Measurements from ENCODE around the gene MYCBP2.

The MYCBP2 gene

GRCh38 chr13:77374339-77374738 is 47.4 kb upstream of the MYCBP2 start:
- Histone ChIP-seq H3K4me1 (ENCODE audit: low read length) (no peaks in the 10 kb centered on the region), H3K27ac (ENCODE audit: low read length) (no peak overlapping the region), H3K9ac (ENCODE audit: low read length) (no peak overlapping the region), H3K4me2 (ENCODE audit: low read depth, low read length) (no peak overlapping the region), H3F3A (ENCODE audit: insufficient read depth, low read length) (no peaks in the 10 kb centered on the region), H3K4me3 (ENCODE audit: low read length) (no peak overlapping the region), H2AFZ (ENCODE audit: low read length) (no peak overlapping the region), H3K79me2 (ENCODE audit: low read length) (no peaks in the 10 kb centered on the region), H3K9me2 (replicated peaks; ENCODE audit: insufficient read depth, low read length) (no peaks in the 10 kb centered on the region), H4K20me1 (ENCODE audit: insufficient read depth, low read length) (no peaks in the 10 kb centered on the region), H3K27me3 (replicated peaks; ENCODE audit: insufficient read depth, low read length) (no peaks in the 10 kb centered on the region), H3K36me3 (replicated peaks; ENCODE audit: insufficient read depth, low read length) (no peaks in the 10 kb centered on the region), H3K9me3 (replicated peaks; ENCODE audit: insufficient read depth, low read length) (no peaks in the 10 kb centered on the region)
- DNase-seq, result no peak
- no peak for TF ChIP-seq EZH2phosphoT487 (IDR thresholded peaks at IDR 0.05; ENCODE audit: low read length)
- TF ChIP-seq EZH2 (optimal IDR thresholded peaks at IDR 0.05; ENCODE audit: low read depth, low read length), result no peak
- TF ChIP-seq CTCF (IDR thresholded peaks at IDR 0.05; ENCODE audit: low read length), result no peak

GRCh38 chr13:77373502-77373901 is 46.6 kb upstream of the MYCBP2 start:
- H3K27ac ChIP-seq (ENCODE audit: low read length), result no peak overlapping the region
- H2AFZ ChIP-seq (ENCODE audit: low read length), result no peak overlapping the region
- no peaks in the 10 kb centered on the region for H3K4me1 ChIP-seq (ENCODE audit: low read length)
- H3K36me3 ChIP-seq (replicated peaks; ENCODE audit: insufficient read depth, low read length), result no peaks in the 10 kb centered on the region
- H3K9ac ChIP-seq (ENCODE audit: low read length), result no peak overlapping the region
- H3K79me2 ChIP-seq (ENCODE audit: low read length), result no peaks in the 10 kb centered on the region
- TF ChIP-seq EZH2phosphoT487 (IDR thresholded peaks at IDR 0.05; ENCODE audit: low read length), result no peak
- no peak for TF ChIP-seq CTCF (IDR thresholded peaks at IDR 0.05; ENCODE audit: low read length)
- TF ChIP-seq EZH2 (optimal IDR thresholded peaks at IDR 0.05; ENCODE audit: low read depth, low read length), result no peak
- no peaks in the 10 kb centered on the region for H3F3A ChIP-seq (ENCODE audit: insufficient read depth, low read length)
- no peaks in the 10 kb centered on the region for H3K9me2 ChIP-seq (replicated peaks; ENCODE audit: insufficient read depth, low read length)
- DNase-seq, result no peak
- H3K27me3 ChIP-seq (replicated peaks; ENCODE audit: insufficient read depth, low read length), result no peaks in the 10 kb centered on the region
- H4K20me1 ChIP-seq (ENCODE audit: insufficient read depth, low read length), result no peaks in the 10 kb centered on the region
- H3K9me3 ChIP-seq (replicated peaks; ENCODE audit: insufficient read depth, low read length), result no peaks in the 10 kb centered on the region
- no peak overlapping the region for H3K4me3 ChIP-seq (ENCODE audit: low read length)
- no peak overlapping the region for H3K4me2 ChIP-seq (ENCODE audit: low read depth, low read length)

DNA sequence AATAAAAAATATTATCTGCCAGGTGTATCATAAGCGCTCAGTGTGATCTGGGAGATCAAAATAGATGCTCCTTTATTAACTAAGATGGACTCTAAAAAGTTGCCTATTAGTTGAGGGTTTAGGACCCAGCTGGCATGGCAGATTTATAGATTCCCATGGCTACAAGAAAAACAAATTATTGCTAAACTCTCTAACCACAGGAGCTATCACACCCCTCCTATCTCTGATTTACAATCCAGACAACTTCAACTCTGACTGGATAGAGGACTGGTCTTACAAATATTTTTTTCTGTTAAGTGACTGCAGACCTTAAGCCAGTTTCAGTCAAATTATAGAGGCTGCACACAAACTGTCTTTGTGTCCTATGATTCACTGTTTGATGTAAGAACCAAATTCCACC is 45.4 kb upstream of the MYCBP2 start:
- H3K4me1 ChIP-seq (ENCODE audit: low read length), result no peaks in the 10 kb centered on the region
- H3F3A ChIP-seq (ENCODE audit: insufficient read depth, low read length), result no peaks in the 10 kb centered on the region
- no peak for DNase-seq
- H3K4me3 ChIP-seq (ENCODE audit: low read length), result no peak overlapping the region
- H2AFZ ChIP-seq (ENCODE audit: low read length), result no peak overlapping the region
- no peak for TF ChIP-seq CTCF (IDR thresholded peaks at IDR 0.05; ENCODE audit: low read length)
- TF ChIP-seq EZH2 (optimal IDR thresholded peaks at IDR 0.05; ENCODE audit: low read depth, low read length), result no peak
- TF ChIP-seq EZH2phosphoT487 (IDR thresholded peaks at IDR 0.05; ENCODE audit: low read length), result no peak
- H3K79me2 ChIP-seq (ENCODE audit: low read length), result no peaks in the 10 kb centered on the region
- H3K9me3 ChIP-seq (replicated peaks; ENCODE audit: insufficient read depth, low read length), result no peaks in the 10 kb centered on the region
- no peak overlapping the region for H3K4me2 ChIP-seq (ENCODE audit: low read depth, low read length)
- H4K20me1 ChIP-seq (ENCODE audit: insufficient read depth, low read length), result no peaks in the 10 kb centered on the region
- no peak overlapping the region for H3K9ac ChIP-seq (ENCODE audit: low read length)
- no peak overlapping the region for H3K27ac ChIP-seq (ENCODE audit: low read length)
- H3K9me2 ChIP-seq (replicated peaks; ENCODE audit: insufficient read depth, low read length), result no peaks in the 10 kb centered on the region
- H3K36me3 ChIP-seq (replicated peaks; ENCODE audit: insufficient read depth, low read length), result no peaks in the 10 kb centered on the region
- H3K27me3 ChIP-seq (replicated peaks; ENCODE audit: insufficient read depth, low read length), result no peaks in the 10 kb centered on the region

All from MM.1S (cell line).